Neuronal stem cell (in vitro differentiated cells): ENCODE results near the gene RNF220.

Source experiments
- DNase-seq: peaks from one replicate; pipeline ENCODE4 v3.0.0-alpha.2; 2013; ENCODE audit warnings: low spot score
- H2AFZ ChIP-seq: one replicate; pipeline ENCODE4 v1.6.1; 2013; ENCODE audit warnings: mild to moderate bottlenecking, low read length, inconsistent platforms
- H2AK5ac ChIP-seq: 2 replicates; pipeline ENCODE4 v1.6.1; 2013; ENCODE audit warnings: low read depth, mild to moderate bottlenecking, inconsistent platforms, low read length, moderate library complexity, mixed read lengths
- H2BK120ac ChIP-seq: 2 replicates; pipeline ENCODE4 v1.6.1; 2013; ENCODE audit warnings: low read depth, mild to moderate bottlenecking, inconsistent platforms, low read length, moderate library complexity, mixed read lengths
- H2BK12ac ChIP-seq: one replicate; pipeline ENCODE4 v1.6.1; 2013; ENCODE audit warnings: low read length, inconsistent platforms
- H2BK15ac ChIP-seq: 2 replicates; pipeline ENCODE4 v1.6.1; 2013; ENCODE audit warnings: mild to moderate bottlenecking, low read length, inconsistent platforms, mixed read lengths
- H2BK5ac ChIP-seq: one replicate; pipeline ENCODE4 v1.6.1; 2013; ENCODE audit warnings: inconsistent platforms, mild to moderate bottlenecking, low read length, moderate library complexity
- H3K14ac ChIP-seq: one replicate; pipeline ENCODE4 v1.6.1; 2013; ENCODE audit warnings: low read length, inconsistent platforms
- H3K18ac ChIP-seq: 2 replicates; pipeline ENCODE4 v1.6.1; 2013; ENCODE audit warnings: low read length, inconsistent platforms
- H3K23ac ChIP-seq: 2 replicates; pipeline ENCODE4 v1.6.1; 2013; ENCODE audit warnings: low read depth, mild to moderate bottlenecking, mixed read lengths, low read length, inconsistent platforms; ENCODE audit not compliant: poor library complexity
- H3K27ac ChIP-seq: replicated peaks from 3 replicates; pipeline ENCODE4 v1.5.1; 2013; ENCODE audit warnings: low read length, inconsistent platforms
- H3K27me3 ChIP-seq, 3 experiments: 2 replicates each; pipeline ENCODE4 v1.6.1; 2013; ENCODE audit warnings: low read length in 3 of 3, mild to moderate bottlenecking in 2 of 3, inconsistent platforms in 1 of 3, low read depth in 1 of 3, mixed read lengths in 1 of 3, moderate library complexity in 1 of 3; ENCODE audit not compliant: control insufficient read depth in 3 of 3, insufficient read depth in 3 of 3
- H3K36me3 ChIP-seq, 2 donors: replicated peaks in 1 of 2; 2 replicates each; pipeline ENCODE4 v1.6.1; 2013; ENCODE audit warnings: low read length in 2 of 2; ENCODE audit not compliant: control insufficient read depth in 2 of 2, insufficient read depth in 2 of 2
- H3K4ac ChIP-seq: 2 replicates; pipeline ENCODE4 v1.6.1; 2013; ENCODE audit warnings: inconsistent platforms, mild to moderate bottlenecking, low read length, moderate library complexity
- H3K4me1 ChIP-seq, 2 donors: 1 replicate in 1 of 2; 2 replicates in 1 of 2; pipeline ENCODE4 v1.6.1; 2013; ENCODE audit warnings: low read length in 2 of 2, low read depth in 1 of 2; ENCODE audit not compliant: control insufficient read depth in 2 of 2, insufficient read depth in 1 of 2
- H3K4me2 ChIP-seq: one replicate; pipeline ENCODE4 v1.6.1; 2013; ENCODE audit warnings: mild to moderate bottlenecking, low read length, inconsistent platforms; ENCODE audit not compliant: insufficient read depth, poor library complexity, severe bottlenecking
- H3K4me3 ChIP-seq, 2 donors: 2 replicates each; pipeline ENCODE4 v1.5.1; 2013; ENCODE audit warnings: low read length in 2 of 2, mild to moderate bottlenecking in 2 of 2, inconsistent platforms in 1 of 2, moderate library complexity in 1 of 2
- H3K79me1 ChIP-seq: one replicate; pipeline ENCODE4 v1.6.1; 2013; ENCODE audit warnings: low read depth, mild to moderate bottlenecking, inconsistent platforms, low read length, moderate library complexity
- H3K9ac ChIP-seq: one replicate; pipeline ENCODE4 v1.6.1; 2013; ENCODE audit warnings: mild to moderate bottlenecking, low read depth, low read length, inconsistent platforms; ENCODE audit not compliant: poor library complexity
- H3K9me3 ChIP-seq, 2 donors: replicated peaks in 1 of 2; 2 replicates each; pipeline versions ENCODE3 to v1.6.1; 2013; ENCODE audit warnings: low read length in 2 of 2, mild to moderate bottlenecking in 2 of 2, inconsistent platforms in 1 of 2, low read depth in 1 of 2, mixed read lengths in 1 of 2, moderate library complexity in 1 of 2; ENCODE audit not compliant: control insufficient read depth in 2 of 2, insufficient read depth in 1 of 2
- H4K8ac ChIP-seq: one replicate; pipeline ENCODE4 v1.6.1; 2013; ENCODE audit warnings: low read depth, mild to moderate bottlenecking, inconsistent platforms, low read length, moderate library complexity
- H4K91ac ChIP-seq: one replicate; pipeline ENCODE4 v1.6.1; 2013; ENCODE audit warnings: low read length, low read depth, mild to moderate bottlenecking, inconsistent platforms; ENCODE audit not compliant: poor library complexity
- WGBS, 2 donors: extraction: QIAGEN DNeasy Blood & Tissue Kit; methylation state at CpG; one replicate each; pipeline ENCODE4 v1.1.7; 2013; ENCODE audit warnings: missing lambda C conversion rate in 2 of 2, mixed read lengths in 1 of 2; ENCODE audit not compliant: insufficient read length in 2 of 2, insufficient replicate concordance in 1 of 2; ENCODE audit errors: extremely low coverage in 2 of 2; 5-methylcytosine and 5-hydroxymethylcytosine counted together

RNF220 gene

DNA sequence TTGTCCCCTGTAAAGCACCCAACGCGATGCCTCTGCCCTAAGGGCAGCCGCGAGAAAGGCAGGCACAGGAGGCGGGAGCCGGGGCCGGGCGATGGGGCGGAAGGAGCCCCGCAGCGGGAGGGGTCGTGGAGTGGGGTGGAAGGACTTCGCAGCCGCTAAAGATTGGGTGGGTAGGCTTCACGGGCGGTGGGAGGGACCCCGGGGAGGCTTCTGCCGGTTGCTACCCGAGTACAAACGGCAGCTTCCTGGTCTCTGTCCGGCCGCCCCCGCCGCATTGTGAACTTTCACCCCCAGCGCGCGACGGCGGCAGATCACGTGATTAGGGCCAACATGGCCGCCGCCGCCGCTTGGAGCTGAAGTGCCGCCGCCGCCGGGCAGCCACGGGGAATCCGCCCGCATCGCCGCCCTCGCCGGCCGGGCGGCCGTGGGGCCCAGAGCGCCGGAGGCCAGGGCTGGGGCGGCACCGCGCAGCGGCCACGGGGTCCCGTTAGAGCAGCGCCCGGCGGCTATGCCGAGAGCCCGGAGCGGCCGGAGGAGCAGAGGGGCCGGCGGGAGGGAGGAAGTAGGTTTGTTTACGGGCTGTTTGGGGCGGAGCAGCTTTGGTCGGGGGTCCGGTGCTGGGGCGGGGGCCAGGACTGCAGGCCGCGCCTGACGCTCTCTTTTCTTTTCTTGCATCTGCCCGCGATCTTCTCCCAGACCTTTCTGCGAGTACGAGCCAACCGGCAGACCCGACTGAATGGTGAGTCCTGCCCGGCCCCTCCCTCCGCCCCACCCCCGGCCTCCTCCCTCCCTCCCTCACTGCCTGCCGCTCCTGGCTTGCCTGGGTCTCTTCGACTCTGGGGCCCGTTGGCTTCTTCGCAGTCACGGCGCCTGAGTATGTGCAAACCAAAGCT lies 226.8 kb downstream of the RNF220 start:
- H3K27ac ChIP-seq: peak overlapping the region; percentile 93
- H3K36me3 ChIP-seq: peaks cover 27 to 84% of the 10 kb centered on the region in 2 donors
- WGBS, 2 donors: no CpG with 5 or more reads among the region's 88 CpGs

DNA sequence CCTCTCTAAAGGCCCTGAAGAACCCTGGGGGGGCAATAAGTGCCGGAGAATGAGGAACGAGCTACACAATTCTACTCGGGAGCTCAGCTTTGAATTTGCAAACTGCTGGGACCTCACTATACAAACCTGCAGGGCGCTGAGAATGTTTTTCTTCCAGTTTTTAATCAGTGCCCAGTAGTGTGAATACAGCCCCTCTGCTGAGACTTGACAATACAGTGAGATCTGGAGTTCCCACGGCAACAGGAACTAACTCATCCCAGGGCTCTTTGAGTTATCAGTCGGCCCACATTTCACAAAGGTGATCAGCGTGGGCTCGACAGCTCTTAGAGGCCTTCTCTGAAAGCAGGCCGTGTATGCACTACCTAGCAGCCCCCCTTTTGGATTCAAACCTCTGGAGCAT lies 227.5 kb downstream of the RNF220 start:
- no peak overlapping the region for H2BK5ac ChIP-seq
- no peak for DNase-seq
- peak overlapping the region; percentile 88 for H3K27ac ChIP-seq
- peak overlapping the region; percentile 94 for H3K23ac ChIP-seq
- H3K79me1 ChIP-seq: no peaks in the 10 kb centered on the region
- H3K4me2 ChIP-seq: peak overlapping the region; percentile 80
- no peak overlapping the region for H2BK120ac ChIP-seq
- H3K14ac ChIP-seq: no peak overlapping the region
- WGBS, 2 donors: no CpG with 5 or more reads among the region's 9 CpGs
- no peak overlapping the region for H2BK12ac ChIP-seq
- peaks cover 16 to 29% of the 10 kb centered on the region in 2 donors for H3K4me1 ChIP-seq
- no peaks in the 10 kb centered on the region for H3K9me3 ChIP-seq
- no peak overlapping the region for H2BK15ac ChIP-seq
- peak overlapping the region; percentile 11 for H2AK5ac ChIP-seq
- H3K27me3 ChIP-seq: no peaks in the 10 kb centered on the region
- H3K4ac ChIP-seq: no peak overlapping the region
- H3K18ac ChIP-seq: peak overlapping the region; percentile 38
- no peak overlapping the region for H3K9ac ChIP-seq
- H4K8ac ChIP-seq: no peak overlapping the region
- H3K36me3 ChIP-seq: peaks cover 27 to 87% of the 10 kb centered on the region in 2 donors
- H2AFZ ChIP-seq: peak overlapping the region; percentile 96
- H3K4me3 ChIP-seq: peak overlapping the region; percentile 57 to 82
- no peak overlapping the region for H4K91ac ChIP-seq

More for the DNA sequence above, 226.8 kb downstream of the RNF220 start:
- Histone ChIP-seq H2AK5ac (peak overlapping the region; percentile 66), H3K18ac (peak overlapping the region; percentile 97), H2BK120ac (no peak overlapping the region), H2BK15ac (peak overlapping the region; percentile 64), H4K8ac (peak overlapping the region; percentile 83), H3K9me3 (no peaks in the 10 kb centered on the region), H3K79me1 (no peaks in the 10 kb centered on the region), H3K14ac (peak overlapping the region; percentile 44), H2AFZ (peak overlapping the region; percentile 96), H3K9ac (peak overlapping the region; percentile 90), H3K23ac (peak overlapping the region; percentile 94), H2BK12ac (no peak overlapping the region), H3K4me2 (peak overlapping the region; percentile 80), H2BK5ac (peak overlapping the region; percentile 49), H4K91ac (peak overlapping the region; percentile 94), H3K4ac (no peak overlapping the region), H3K4me1 (peaks cover 16 to 23% of the 10 kb centered on the region in 2 donors), H3K27me3 (no peaks in the 10 kb centered on the region), H3K4me3 (peak overlapping the region; percentile 57 to 90)
- DNase-seq: peak; percentile 80

DNA sequence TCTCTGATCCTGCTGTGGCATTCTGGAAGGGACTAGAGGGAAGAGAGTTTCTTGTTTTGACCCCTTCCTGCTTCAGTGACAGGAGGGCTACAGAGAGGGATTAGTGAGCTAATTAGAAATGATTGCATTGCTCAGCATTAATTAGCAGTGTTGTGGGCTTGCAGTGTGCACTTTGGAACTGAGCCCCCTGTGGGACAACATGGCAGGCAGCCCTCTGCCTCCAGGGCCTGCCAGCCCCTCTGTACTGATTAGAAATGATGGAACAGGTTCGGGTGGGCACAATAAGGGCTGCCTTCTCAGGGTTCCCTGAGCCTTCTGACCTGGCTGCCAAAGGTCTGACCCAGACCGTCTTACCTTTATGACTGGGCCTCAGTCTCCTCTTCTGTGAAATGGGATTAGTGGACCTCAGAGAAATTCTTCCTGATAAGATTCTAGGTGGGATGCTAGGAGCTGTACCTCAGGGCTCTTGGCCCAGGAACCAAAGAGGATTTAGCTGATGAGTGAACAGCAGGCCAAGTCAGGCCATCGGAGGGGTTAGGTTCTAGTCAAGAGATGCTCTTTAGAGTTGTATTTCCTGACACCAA lies 229.6 kb downstream of the RNF220 start:
- no CpG with 5 or more reads among the region's 3 CpGs for WGBS, 2 donors
- Histone ChIP-seq H3K27me3 (no peaks in the 10 kb centered on the region), H3K23ac (no peak overlapping the region), H3K18ac (no peak overlapping the region), H2AK5ac (no peak overlapping the region), H3K14ac (no peak overlapping the region), H3K79me1 (no peaks in the 10 kb centered on the region), H3K9ac (no peak overlapping the region), H3K36me3 (peaks cover 34 to 88% of the 10 kb centered on the region in 2 donors), H3K27ac (no peak overlapping the region), H3K4me2 (no peak overlapping the region), H3K4ac (no peak overlapping the region), H2AFZ (no peak overlapping the region), H4K91ac (no peak overlapping the region), H2BK5ac (no peak overlapping the region), H2BK15ac (no peak overlapping the region), H4K8ac (no peak overlapping the region), H3K4me1 (peaks cover 16 to 36% of the 10 kb centered on the region in 2 donors), H3K9me3 (no peaks in the 10 kb centered on the region), H3K4me3 (no peak overlapping the region), H2BK120ac (no peak overlapping the region), H2BK12ac (no peak overlapping the region)
- no peak for DNase-seq

DNA sequence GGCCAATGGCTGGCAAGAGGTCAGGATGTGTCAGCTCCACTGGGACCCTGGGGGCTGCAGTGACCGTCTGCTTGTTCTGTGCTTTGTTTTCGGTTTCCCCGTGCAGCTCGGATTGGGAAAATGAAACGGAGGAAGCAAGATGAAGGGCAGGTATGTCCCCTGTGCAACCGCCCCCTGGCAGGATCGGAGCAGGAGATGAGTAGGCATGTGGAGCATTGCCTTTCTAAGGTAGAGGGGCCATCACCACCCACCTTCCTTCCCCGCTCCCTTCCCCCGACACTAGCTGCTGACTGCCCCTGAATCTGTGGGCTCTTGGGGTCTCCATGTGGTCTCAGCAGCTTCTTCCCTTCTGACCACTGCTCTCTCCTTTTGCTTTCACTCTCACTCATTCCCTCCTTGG lies 230.4 kb downstream of the RNF220 start:
- H2BK12ac ChIP-seq: no peak overlapping the region
- no peaks in the 10 kb centered on the region for H3K79me1 ChIP-seq
- no CpG with 5 or more reads among the region's 9 CpGs for WGBS, 2 donors
- H3K27me3 ChIP-seq: no peaks in the 10 kb centered on the region
- no peak overlapping the region for H2BK15ac ChIP-seq
- no peak overlapping the region for H3K14ac ChIP-seq
- no peak overlapping the region for H3K27ac ChIP-seq
- no peak overlapping the region for H2AFZ ChIP-seq
- H3K36me3 ChIP-seq: peaks cover 34 to 87% of the 10 kb centered on the region in 2 donors
- no peak overlapping the region for H3K18ac ChIP-seq
- H3K9me3 ChIP-seq: no peaks in the 10 kb centered on the region
- no peak overlapping the region for H3K4ac ChIP-seq
- H3K4me1 ChIP-seq: peaks cover 16 to 36% of the 10 kb centered on the region in 2 donors
- no peak for DNase-seq
- H4K8ac ChIP-seq: no peak overlapping the region
- H2BK5ac ChIP-seq: no peak overlapping the region
- H2BK120ac ChIP-seq: no peak overlapping the region
- no peak overlapping the region for H3K9ac ChIP-seq
- H3K4me2 ChIP-seq: no peak overlapping the region
- H3K4me3 ChIP-seq: no peak overlapping the region
- H3K23ac ChIP-seq: no peak overlapping the region
- H4K91ac ChIP-seq: no peak overlapping the region
- H2AK5ac ChIP-seq: no peak overlapping the region
